Activated T-helper 1 cell treated with anti-CD3 and anti-CD28 coated beads, Interleukin-12 subunit alpha, Interleukin-12 subunit beta, Interleukin-2, Interleukin-4 antibody, amounts not matched to agents 30 ng/mL and 10 ng/mL and 1 ng/mL, durations not matched to agents 14 hours and 24 hours and 36 hours (primary cell): ENCODE measurements around the gene KCNJ15. TPM values are rescaled to one million over a fixed set of nuclear protein-coding genes. Genes with fewer than 3 reads are reported as not detected.
A peak's percentile ranks its signal among the peaks of the same experiment; 100 is the strongest.

ENCODE experiments used
- DNase-seq: peaks from one replicate; pipeline ENCODE4 v3.0.0; 2021; ENCODE audit warnings: low spot score
- H3K27ac Mint-ChIP-seq: one replicate; pipeline ENCODE4 v1.8.0; 2021; ENCODE audit warnings: mild to moderate bottlenecking, mixed read lengths
- H3K27me3 Mint-ChIP-seq: one replicate; pipeline ENCODE4 v1.8.0; 2022; ENCODE audit warnings: mild to moderate bottlenecking, moderate library complexity, mixed read lengths; ENCODE audit not compliant: insufficient read depth
- H3K36me3 Mint-ChIP-seq: one replicate; pipeline ENCODE4 v1.8.0; 2021; ENCODE audit warnings: low read depth, mixed read lengths
- H3K4me1 Mint-ChIP-seq: one replicate; pipeline ENCODE4 v1.8.0; 2021; ENCODE audit warnings: low read depth, mixed read lengths
- H3K4me3 Mint-ChIP-seq: one replicate; pipeline ENCODE4 v1.8.0; 2021; ENCODE audit warnings: mild to moderate bottlenecking, moderate library complexity, mixed read lengths
- H3K9me3 Mint-ChIP-seq: one replicate; pipeline ENCODE4 v1.8.0; 2021; ENCODE audit warnings: mixed read lengths
- intact Hi-C: fragments of 100-400 bp; cut with micrococcal nuclease; formaldehyde crosslinking; loops from one replicate; pipeline ENCODE4 v1.15.1; 2024
- total RNA-seq: library from RNA; stranded (reverse); gene quantifications from 2 replicates; pipeline ENCODE4 v1.2.3, GENCODE V29; 2022

The KCNJ15 gene
- total RNA-seq, 1 donor from 2014 or later: 1.7 TPM

DNA sequence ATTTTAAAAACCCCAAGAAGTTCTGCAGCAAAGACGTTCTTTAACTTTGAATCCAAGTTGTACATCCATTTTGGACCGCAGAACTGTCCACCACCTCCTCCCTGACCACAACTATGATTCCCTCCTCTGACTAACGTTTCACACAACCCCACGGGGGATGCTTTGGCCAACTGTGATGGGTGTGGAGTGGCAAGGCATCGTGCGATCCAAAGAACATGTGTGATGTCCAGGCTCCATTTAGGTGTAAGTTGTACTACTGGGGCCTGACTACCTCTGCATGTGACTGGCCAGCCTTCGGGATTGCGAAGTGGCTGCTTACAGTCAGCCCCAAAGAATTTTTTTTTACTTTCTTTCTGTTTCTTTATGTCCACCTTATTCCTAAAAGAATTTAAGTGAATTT is 6.7 kb downstream of the KCNJ15 start:
- peaks cover 18% of the 10 kb centered on the region for H3K4me1 Mint-ChIP-seq
- H3K27me3 Mint-ChIP-seq: peaks cover 5% of the 10 kb centered on the region
- H3K27ac Mint-ChIP-seq: no peak overlapping the region
- no peaks in the 10 kb centered on the region for H3K9me3 Mint-ChIP-seq
- intact Hi-C loops: no loop called here
- H3K4me3 Mint-ChIP-seq: no peak overlapping the region
- no peak for DNase-seq
- H3K36me3 Mint-ChIP-seq: no peaks in the 10 kb centered on the region

DNA sequence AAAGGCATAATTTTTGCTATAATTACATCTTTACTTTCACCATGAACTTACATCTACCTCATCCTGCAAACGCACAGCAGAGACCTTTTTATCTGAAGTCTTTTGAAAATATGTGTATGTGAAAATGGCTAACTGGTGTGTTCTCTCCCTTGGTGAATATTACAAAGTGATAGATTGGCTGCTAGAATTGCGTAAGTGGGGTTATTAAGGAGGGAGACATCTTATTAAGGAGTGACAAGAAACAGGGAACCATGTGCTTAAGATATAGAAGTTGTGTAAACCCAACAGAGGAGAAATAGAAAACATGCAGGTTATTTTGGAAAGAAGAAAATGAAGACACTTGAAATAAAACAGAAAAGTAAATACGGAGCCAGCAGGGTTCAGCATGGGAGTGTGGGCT is 7.8 kb downstream of the KCNJ15 start:
- H3K9me3 Mint-ChIP-seq: no peaks in the 10 kb centered on the region
- no peak overlapping the region for H3K4me3 Mint-ChIP-seq
- H3K27me3 Mint-ChIP-seq: peaks cover 5% of the 10 kb centered on the region
- H3K27ac Mint-ChIP-seq: no peak overlapping the region
- DNase-seq: no peak
- intact Hi-C loops: no loop called here
- no peaks in the 10 kb centered on the region for H3K36me3 Mint-ChIP-seq
- peaks cover 29% of the 10 kb centered on the region for H3K4me1 Mint-ChIP-seq

DNA sequence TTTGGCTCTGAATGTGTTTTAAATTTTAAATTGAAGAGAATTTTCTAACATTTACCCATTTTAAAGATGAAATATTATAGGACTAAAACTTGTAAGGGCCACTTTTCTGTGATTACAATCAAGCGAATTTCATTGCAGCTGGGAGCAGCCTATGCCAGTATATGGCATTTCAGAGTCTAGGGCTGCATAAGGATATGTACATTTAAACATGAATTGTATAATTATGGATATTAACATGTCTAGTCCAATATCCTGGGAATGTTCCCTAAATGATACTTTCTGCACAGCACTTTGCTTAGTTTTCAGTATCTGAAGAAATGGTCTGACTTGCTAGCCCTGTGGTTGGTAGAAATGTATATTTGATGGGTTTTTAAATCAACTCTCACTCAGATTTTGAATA is 8.4 kb downstream of the KCNJ15 start:
- Mint-ChIP-seq H3K36me3 (no peaks in the 10 kb centered on the region), H3K27ac (no peak overlapping the region), H3K4me3 (no peak overlapping the region), H3K9me3 (no peaks in the 10 kb centered on the region), H3K27me3 (peaks cover 5% of the 10 kb centered on the region), H3K4me1 (peaks cover 35% of the 10 kb centered on the region)
- intact Hi-C loops: no loop called here
- no peak for DNase-seq

DNA sequence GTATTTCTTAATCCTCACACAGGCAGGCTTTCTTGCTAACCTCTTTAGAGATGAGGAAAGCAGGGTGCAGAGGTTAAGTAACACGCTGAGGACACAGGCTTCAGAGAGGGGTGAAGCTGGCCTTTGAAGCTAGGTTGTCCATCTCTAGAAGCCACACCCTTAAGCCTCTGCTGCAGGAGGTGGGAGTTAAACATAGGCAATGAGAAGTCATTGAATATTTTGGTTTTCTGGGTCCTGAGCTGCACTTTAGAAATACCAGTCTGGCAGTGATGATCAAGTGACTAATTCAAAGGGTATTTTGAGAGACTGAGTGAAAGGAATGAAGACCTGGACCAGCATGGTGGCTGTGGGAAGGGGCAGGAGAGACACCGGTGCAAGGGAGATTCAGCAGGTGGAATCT is 9.9 kb downstream of the KCNJ15 start:
- H3K27me3 Mint-ChIP-seq: peaks cover 5% of the 10 kb centered on the region
- no peaks in the 10 kb centered on the region for H3K36me3 Mint-ChIP-seq
- H3K4me3 Mint-ChIP-seq: no peak overlapping the region
- intact Hi-C loops: no loop called here
- DNase-seq: no peak
- no peak overlapping the region for H3K27ac Mint-ChIP-seq
- H3K4me1 Mint-ChIP-seq: peaks cover 42% of the 10 kb centered on the region
- no peaks in the 10 kb centered on the region for H3K9me3 Mint-ChIP-seq

DNA sequence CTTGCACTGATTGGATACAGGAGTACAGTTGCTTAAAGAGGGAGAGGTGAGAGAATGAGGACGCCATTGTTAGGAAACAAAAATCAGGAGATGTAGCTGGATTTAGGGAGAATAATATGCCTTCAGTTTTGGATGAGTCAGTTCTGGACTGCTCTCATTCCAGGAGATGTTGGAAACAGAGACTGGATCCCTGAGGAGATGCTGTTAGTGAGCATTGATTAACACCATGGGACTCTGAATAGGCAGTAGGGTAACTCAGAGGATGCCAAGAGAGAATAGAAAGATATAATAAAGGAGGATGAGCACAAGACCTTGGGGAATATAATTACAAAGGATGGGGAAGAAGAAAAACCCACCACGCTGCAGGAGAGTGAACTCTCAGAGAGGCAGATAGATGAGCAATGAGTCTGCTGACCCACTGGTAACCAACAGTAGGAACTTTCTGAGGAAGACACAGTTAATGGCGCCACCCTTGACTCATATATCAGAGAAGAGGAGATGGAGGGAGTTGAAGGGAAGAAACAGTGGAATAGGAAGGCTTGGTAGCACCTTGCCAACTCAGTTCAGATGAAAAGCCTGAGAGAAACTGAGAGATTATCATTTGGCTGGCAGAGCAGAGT is 10.5 kb downstream of the KCNJ15 start:
- H3K4me1 Mint-ChIP-seq: peaks cover 42% of the 10 kb centered on the region
- H3K27ac Mint-ChIP-seq: peak overlapping the region; percentile 32
- H3K9me3 Mint-ChIP-seq: no peaks in the 10 kb centered on the region

DNA sequence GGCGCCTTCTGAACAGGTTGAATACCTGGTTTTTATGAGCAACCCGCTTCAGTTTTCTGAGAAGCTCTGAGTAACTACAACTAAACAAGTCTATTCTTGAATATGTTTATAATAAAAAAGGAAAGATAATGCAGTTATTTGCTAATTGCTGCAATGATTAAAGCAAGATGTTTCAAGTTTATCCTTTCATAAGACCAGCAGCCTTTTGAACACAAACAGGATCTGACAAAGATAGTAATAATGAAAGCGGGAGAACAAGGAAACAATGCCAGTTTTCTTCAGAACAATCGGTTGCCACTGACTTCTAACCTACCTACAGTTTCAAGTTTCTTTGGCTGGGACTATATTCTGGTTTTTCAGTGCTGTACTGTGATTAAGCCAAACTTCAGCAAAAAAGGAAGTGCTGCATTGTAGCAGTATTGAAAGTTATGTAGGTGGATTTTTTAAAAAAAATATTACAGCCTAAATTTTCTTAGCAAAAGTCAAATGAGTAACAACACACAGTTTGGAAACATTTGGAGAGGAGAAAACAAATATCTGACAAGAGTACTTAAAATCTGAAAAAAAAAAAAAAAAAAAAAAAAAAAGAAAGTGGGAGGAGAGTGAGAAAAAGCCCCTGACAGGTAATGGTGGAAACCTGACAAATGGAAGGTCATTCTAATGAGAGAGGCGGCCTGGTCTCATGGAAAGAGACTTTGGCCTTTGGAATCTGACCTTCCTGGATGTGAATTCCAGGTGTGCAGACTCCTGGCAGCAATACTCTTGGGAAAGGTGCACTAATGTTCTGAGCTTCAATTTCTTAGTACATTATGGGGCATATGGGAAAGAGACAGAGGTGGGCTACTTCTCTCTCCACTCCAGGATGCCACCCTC is 11.4 kb downstream of the KCNJ15 start:
- Mint-ChIP-seq H3K9me3 (no peaks in the 10 kb centered on the region), H3K36me3 (no peaks in the 10 kb centered on the region), H3K4me1 (peaks cover 42% of the 10 kb centered on the region), H3K4me3 (peak overlapping the region; percentile 38), H3K27ac (peak overlapping the region; percentile 88), H3K27me3 (peaks cover 3% of the 10 kb centered on the region)
- no peak for DNase-seq
- intact Hi-C loops: loop anchor here (1.0 to 2.0 kb wide), 5 partner anchors 15 to 49 kb away; no protein-coding TSS in a partner anchor

More for the DNA sequence above, 10.5 kb downstream of the KCNJ15 start:
- intact Hi-C loops: no loop called here
- peaks cover 3% of the 10 kb centered on the region for H3K27me3 Mint-ChIP-seq
- no peak for DNase-seq
- H3K4me3 Mint-ChIP-seq: no peak overlapping the region
- H3K36me3 Mint-ChIP-seq: no peaks in the 10 kb centered on the region

DNA sequence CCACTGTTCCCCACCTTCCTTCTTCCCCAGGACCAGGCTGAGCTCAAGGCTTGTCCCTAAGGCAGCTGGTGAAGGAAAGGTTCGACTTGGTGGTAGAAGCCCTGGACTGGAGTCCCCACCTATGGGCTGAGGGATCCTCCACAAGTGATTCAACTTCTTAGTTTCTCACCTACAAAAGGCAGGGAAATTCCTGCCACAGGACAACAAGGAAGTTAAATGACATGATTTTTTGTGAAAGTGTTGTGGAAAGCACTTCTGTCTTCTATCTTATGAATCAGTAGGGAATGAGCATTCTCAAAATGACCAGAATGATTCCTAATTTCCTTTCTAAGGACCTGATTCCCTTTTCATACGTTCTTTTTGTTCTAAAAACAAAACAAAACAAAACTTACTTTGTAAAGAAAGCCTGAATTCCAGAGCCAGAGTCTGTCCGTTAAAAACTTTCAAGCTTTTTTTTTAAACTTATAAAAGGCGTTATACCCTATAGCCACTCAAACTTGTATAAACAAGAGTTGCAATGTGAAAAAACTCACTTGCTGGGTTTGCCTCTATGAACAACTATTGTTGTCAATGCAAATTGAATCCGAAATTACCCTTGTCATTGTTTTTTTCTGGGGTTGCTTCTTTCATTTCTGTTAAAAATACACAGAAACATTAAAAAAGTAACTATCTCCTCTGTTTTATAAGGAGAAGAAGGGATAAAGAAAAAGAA is 12.2 kb downstream of the KCNJ15 start:
- intact Hi-C loops: loop anchor here (1.0 to 2.0 kb wide), 8 partner anchors 8 to 80 kb away; no protein-coding TSS in a partner anchor
- Mint-ChIP-seq H3K4me1 (peaks cover 42% of the 10 kb centered on the region), H3K36me3 (no peaks in the 10 kb centered on the region), H3K27ac (peak overlapping the region; percentile 88), H3K27me3 (peaks cover 3% of the 10 kb centered on the region), H3K9me3 (no peaks in the 10 kb centered on the region), H3K4me3 (no peak overlapping the region)
- no peak for DNase-seq

DNA sequence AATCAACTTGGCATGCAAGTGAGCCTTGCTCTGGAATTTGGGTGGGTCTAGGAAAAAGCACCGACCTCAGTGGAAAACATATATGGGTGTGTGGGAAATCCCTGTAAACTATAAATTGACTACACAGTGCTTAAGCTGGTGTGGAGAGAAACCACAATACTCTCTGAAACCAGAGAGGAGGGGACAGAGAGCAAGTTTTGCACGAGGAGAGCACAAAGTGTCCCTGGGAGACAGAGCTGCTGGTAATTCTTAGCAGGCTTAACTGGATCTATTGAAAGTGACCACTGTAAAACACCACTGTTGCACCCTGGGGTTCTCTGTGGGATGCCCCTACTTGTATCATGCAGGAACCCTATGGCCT is 12.8 kb downstream of the KCNJ15 start:
- Mint-ChIP-seq H3K36me3 (no peaks in the 10 kb centered on the region), H3K4me1 (peaks cover 42% of the 10 kb centered on the region), H3K9me3 (no peaks in the 10 kb centered on the region), H3K27me3 (peaks cover 2% of the 10 kb centered on the region), H3K4me3 (no peak overlapping the region), H3K27ac (peak overlapping the region; percentile 88)
- DNase-seq: no peak
- intact Hi-C loops: loop anchor here (1.0 to 2.0 kb wide), 6 partner anchors 8 to 80 kb away; no protein-coding TSS in a partner anchor

DNA sequence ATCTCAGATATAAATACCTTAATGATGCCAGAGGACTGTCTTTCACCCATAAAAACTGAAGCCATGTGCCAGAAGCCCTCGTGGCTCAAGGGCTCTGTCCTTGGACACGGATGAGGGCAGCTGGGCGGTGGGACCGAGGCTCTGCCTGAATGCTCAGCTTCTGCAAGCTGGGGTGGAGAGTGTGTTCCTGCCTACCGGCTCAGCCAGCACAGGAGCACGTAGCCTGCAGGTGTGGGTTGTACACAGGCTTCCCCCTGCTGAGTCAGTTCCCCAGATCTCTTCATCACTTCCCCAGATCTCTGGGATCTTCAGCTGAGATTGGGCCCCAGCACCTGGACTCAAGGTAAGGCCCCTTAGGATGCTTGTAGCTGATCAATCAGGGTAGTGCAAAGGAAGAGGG is 15.4 kb downstream of the KCNJ15 start:
- intact Hi-C loops: no loop called here
- no peaks in the 10 kb centered on the region for H3K9me3 Mint-ChIP-seq
- H3K4me1 Mint-ChIP-seq: peaks cover 39% of the 10 kb centered on the region
- H3K27ac Mint-ChIP-seq: no peak overlapping the region
- no peak overlapping the region for H3K4me3 Mint-ChIP-seq
- no peaks in the 10 kb centered on the region for H3K36me3 Mint-ChIP-seq
- peaks cover 2% of the 10 kb centered on the region for H3K27me3 Mint-ChIP-seq
- no peak for DNase-seq

DNA sequence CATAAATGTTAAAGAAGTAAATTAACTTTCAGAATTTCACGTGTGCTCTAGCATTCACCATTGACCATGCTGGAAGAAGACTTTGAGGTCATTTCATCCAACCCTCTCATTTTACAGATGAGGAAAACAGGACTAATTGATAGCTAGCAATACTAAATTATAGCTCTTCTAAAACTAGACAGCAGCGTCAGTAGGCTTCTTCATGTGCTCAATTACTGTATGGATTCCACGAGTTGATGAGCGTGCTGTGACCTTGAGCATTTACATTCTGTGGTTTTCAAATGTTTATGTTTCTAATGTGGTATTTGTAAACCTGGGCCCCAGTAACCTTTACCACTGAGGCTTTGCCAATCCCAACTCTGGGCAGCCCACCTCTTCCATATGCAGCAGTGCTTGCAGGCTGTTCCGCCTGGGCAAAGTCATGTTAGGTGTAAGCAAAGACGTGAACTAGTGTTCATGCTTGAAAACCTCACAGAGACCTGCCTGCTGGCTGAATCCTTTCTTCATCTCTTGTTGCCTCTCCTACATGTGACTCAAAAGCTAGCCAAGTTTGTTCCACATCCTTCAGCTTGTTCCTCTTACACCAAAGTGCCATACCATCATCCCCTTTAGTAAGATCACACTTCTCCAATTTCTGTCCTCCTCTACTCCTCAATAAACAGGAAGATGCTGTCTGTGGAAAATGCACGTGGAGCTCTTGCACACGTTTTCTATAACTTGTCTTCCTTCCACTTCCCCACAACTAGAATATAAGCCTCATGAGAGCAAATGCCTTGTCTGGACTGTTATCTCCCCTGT is 17.2 kb downstream of the KCNJ15 start:
- intact Hi-C loops: no loop called here
- Mint-ChIP-seq H3K36me3 (no peaks in the 10 kb centered on the region), H3K9me3 (no peaks in the 10 kb centered on the region), H3K4me3 (no peak overlapping the region), H3K27me3 (peaks cover 2% of the 10 kb centered on the region), H3K4me1 (peaks cover 28% of the 10 kb centered on the region), H3K27ac (no peak overlapping the region)
- DNase-seq: no peak

DNA sequence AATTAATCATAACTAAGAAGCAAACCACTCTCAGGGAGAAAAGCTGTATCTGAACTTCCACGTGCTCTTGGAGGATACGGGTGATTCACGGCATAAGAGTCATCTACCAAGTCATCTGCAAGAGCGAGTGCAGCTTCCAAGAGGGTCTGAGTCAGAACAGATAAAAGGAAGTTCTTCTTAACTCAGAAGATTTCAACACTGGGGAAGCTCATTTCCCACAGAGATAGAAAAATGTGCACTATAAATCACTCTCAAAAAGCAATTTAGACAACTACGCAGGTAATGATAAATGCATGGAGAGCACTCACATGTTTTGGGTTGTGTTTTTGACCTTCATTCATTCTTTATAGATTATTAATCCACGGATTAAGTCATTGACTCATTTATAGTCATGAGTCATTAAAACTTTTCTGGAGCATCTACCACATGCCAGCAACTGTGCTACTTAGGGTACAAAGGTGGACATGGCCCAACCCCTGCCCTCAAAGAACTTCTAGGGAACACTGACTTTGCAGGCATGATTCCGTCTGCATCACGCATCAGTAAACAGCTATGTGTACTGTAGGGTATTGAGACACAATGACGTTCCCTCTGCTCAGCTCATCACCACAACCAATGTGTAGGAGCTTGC is 20.8 kb downstream of the KCNJ15 start:
- DNase-seq: no peak
- Mint-ChIP-seq H3K27ac (no peak overlapping the region), H3K4me1 (peaks cover 9% of the 10 kb centered on the region), H3K36me3 (peaks cover 1% of the 10 kb centered on the region), H3K27me3 (peaks cover 4% of the 10 kb centered on the region), H3K4me3 (no peak overlapping the region), H3K9me3 (no peaks in the 10 kb centered on the region)
- intact Hi-C loops: loop anchor here (1.0 to 2.0 kb wide), 3 partner anchors 8 to 71 kb away; no protein-coding TSS in a partner anchor

DNA sequence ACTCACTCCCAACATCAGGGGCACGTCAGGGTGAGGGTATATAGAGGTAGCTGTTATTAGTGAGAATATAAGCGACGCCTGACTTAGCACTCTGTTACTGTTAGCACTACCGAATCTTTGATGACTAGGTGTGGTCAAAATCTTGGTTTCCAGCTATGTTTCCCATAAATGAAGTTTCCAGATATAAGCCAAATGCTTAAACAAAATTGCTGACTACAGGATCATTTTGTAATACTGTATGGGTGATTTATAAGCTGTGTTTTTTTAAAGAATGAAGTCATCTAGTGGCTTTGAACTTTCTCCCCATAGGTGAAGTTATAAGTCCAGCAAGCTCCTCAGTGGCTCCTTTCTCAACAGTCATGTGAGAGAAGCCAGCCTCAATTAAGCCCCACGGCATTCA is 23.7 kb downstream of the KCNJ15 start:
- no peak overlapping the region for H3K27ac Mint-ChIP-seq
- H3K4me1 Mint-ChIP-seq: peaks cover 9% of the 10 kb centered on the region
- H3K27me3 Mint-ChIP-seq: peaks cover 2% of the 10 kb centered on the region
- no peak for DNase-seq
- no peaks in the 10 kb centered on the region for H3K9me3 Mint-ChIP-seq
- peaks cover 1% of the 10 kb centered on the region for H3K36me3 Mint-ChIP-seq
- no peak overlapping the region for H3K4me3 Mint-ChIP-seq
- intact Hi-C loops: no loop called here
